Activated B cell treated with CpG ODN at 0.5 μM for 24 hours (primary cell): ENCODE results near the gene EXT2. TPM values are rescaled to one million over a fixed set of nuclear protein-coding genes. Genes with fewer than 3 reads are reported as not detected.

ENCODE experiments used
- ATAC-seq: fragments of 200-7000 bp; cut with Tn5 transposase; one replicate; pipeline ENCODE4 v1.10.0; 2021; ENCODE audit warnings: low read depth, mild to moderate bottlenecking, moderate library complexity
- CTCF ChIA-PET: fragments of 350-600 bp; sonication (Branson Sonifier 250); formaldehyde crosslinking; loops from one replicate; lab custom pipeline; 2021; ENCODE audit warnings: antibody characterized with exemption; lab: Charles Lee
- POLR2A ChIA-PET: fragments of 350-600 bp; sonication (Branson Sonifier 250); formaldehyde crosslinking; loops from one replicate; lab custom pipeline; 2021; ENCODE audit warnings: antibody characterized with exemption; lab: Charles Lee
- DNase-seq: peaks from one replicate; pipeline ENCODE4 v3.0.0; 2022
- H3K27ac Mint-ChIP-seq: one replicate; pipeline ENCODE4 v1.8.0; 2020; ENCODE audit warnings: mixed read lengths
- H3K27me3 Mint-ChIP-seq: one replicate; pipeline ENCODE4 v1.8.0; 2021; ENCODE audit warnings: mixed read lengths
- H3K36me3 Mint-ChIP-seq: one replicate; pipeline ENCODE4 v1.8.0; 2021; ENCODE audit warnings: low read depth, mixed read lengths
- H3K4me1 Mint-ChIP-seq: one replicate; pipeline ENCODE4 v1.8.0; 2021; ENCODE audit warnings: mixed read lengths
- H3K4me3 Mint-ChIP-seq: one replicate; pipeline ENCODE4 v1.8.0; 2020; ENCODE audit warnings: mild to moderate bottlenecking, mixed read lengths
- H3K9me3 Mint-ChIP-seq: one replicate; pipeline ENCODE4 v1.8.0; 2020; ENCODE audit warnings: mixed read lengths
- intact Hi-C: fragments of 100-400 bp; cut with micrococcal nuclease; formaldehyde crosslinking; loops from one replicate; pipeline ENCODE4 v1.15.1; 2024
- total RNA-seq: library from RNA; stranded (reverse); gene quantifications from 2 replicates; pipeline ENCODE4 v1.2.3, GENCODE V29; 2022
- TF ChIP-seq, protein P1 (sequence below): fragments of 200-600 bp; IDR thresholded peaks from one replicate; pipeline ENCODE4 v1.8.0; 2022; ENCODE audit warnings: antibody characterized with exemption, mild to moderate bottlenecking

Gene EXT2
- total RNA-seq, 1 donor from 2014 or later, result 22.1 TPM

DNA sequence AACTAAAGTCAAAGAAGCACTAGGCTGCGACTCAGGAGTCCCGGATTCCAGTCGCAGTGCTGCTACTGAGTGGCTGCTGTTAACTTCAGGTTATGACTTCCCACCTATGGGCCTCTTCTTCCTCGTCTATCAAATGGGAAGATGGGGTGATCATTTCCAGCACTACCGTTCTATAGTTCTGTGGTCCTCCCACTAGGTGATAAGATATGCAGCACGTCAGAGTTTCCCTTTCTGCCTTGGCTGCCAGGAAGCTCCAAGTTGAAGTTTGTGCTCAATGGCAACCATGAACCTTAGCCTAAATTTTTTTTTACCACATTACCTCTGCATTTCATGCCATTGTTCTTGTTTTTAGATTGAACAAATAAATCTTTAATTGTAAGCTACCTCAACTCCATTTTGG is 175.8 kb downstream of the EXT2 start:
- Mint-ChIP-seq H3K4me3 (no peak overlapping the region), H3K27me3 (no peaks in the 10 kb centered on the region), H3K4me1 (no peaks in the 10 kb centered on the region), H3K36me3 (no peaks in the 10 kb centered on the region), H3K27ac (no peak overlapping the region), H3K9me3 (no peaks in the 10 kb centered on the region)
- ATAC-seq (no peak), DNase-seq (no peak)
- ChIA-PET CTCF (no interaction called here), POLR2A (no interaction called here)
- intact Hi-C loops, result no loop called here
- TF ChIP-seq, protein P1, sequence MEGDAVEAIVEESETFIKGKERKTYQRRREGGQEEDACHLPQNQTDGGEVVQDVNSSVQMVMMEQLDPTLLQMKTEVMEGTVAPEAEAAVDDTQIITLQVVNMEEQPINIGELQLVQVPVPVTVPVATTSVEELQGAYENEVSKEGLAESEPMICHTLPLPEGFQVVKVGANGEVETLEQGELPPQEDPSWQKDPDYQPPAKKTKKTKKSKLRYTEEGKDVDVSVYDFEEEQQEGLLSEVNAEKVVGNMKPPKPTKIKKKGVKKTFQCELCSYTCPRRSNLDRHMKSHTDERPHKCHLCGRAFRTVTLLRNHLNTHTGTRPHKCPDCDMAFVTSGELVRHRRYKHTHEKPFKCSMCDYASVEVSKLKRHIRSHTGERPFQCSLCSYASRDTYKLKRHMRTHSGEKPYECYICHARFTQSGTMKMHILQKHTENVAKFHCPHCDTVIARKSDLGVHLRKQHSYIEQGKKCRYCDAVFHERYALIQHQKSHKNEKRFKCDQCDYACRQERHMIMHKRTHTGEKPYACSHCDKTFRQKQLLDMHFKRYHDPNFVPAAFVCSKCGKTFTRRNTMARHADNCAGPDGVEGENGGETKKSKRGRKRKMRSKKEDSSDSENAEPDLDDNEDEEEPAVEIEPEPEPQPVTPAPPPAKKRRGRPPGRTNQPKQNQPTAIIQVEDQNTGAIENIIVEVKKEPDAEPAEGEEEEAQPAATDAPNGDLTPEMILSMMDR, result no peak

GRCh38 chr11:44274404-44274803 is 178.9 kb downstream of the EXT2 start:
- no peaks in the 10 kb centered on the region for H3K9me3 Mint-ChIP-seq
- ChIA-PET POLR2A (no interaction called here), CTCF (no interaction called here)
- H3K4me3 Mint-ChIP-seq, result no peak overlapping the region
- no peaks in the 10 kb centered on the region for H3K4me1 Mint-ChIP-seq
- H3K27ac Mint-ChIP-seq, result no peak overlapping the region
- intact Hi-C loops, result no loop called here
- ATAC-seq, result no peak
- TF ChIP-seq, protein P1, result no peak
- no peaks in the 10 kb centered on the region for H3K36me3 Mint-ChIP-seq
- DNase-seq, result no peak
- H3K27me3 Mint-ChIP-seq, result peaks cover under 1% of the 10 kb centered on the region

DNA sequence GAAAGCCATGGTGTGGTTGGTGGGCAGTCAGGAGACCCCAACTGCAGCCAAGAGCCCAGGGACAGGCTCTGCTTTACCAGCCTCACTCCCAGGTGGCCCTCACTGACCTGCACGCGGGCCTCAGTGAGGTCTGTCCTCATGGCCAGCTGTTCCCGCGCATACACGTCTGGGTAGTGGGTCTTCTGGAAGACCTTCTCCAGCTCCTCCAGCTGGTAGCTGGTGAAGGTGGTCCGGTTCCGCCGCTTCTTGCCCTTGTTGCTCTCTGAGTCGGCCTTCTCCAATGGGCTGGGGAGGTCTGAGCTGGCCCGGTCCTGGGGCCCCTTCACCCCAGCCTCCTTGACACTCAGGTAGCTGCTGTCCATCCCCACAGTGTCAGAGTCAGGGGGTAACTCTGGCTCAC is 179.8 kb downstream of the EXT2 start:
- Mint-ChIP-seq H3K36me3 (no peaks in the 10 kb centered on the region), H3K4me3 (no peak overlapping the region), H3K9me3 (no peaks in the 10 kb centered on the region), H3K4me1 (no peaks in the 10 kb centered on the region), H3K27me3 (peaks cover 6% of the 10 kb centered on the region), H3K27ac (no peak overlapping the region)
- CTCF ChIA-PET, result no interaction called here
- intact Hi-C loops, result no loop called here
- DNase-seq, result no peak
- POLR2A ChIA-PET, result no interaction called here
- TF ChIP-seq, protein P1, result no peak
- no peak for ATAC-seq

DNA sequence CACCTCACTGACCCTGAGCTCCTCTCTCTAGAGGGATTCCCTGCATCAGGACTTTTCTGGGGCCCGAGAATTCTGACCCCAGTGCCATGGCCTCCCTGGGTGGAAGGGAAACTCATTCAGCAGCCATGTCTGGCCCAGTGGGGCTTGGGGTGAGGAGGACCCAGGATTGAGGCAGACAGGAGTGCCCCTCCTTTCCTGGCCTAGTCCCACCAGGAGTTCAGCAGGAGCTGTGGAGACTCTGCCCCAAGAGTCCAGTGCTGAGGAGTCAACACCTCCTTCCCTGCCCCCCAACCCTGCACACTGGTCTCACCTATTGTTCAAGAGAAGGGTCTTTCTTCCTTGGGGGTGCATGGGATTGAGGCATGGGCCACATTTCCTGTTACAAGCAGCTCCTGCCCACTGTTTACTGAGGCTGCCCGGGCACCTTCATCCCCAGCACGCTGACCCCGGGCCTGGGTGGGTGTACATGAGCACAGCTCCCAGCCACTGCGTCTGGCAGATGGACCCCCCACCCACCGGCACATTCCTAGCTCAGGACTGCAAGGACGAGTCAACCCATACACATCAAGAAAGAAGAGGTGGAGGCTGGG is 180.6 kb downstream of the EXT2 start:
- Mint-ChIP-seq H3K9me3 (no peaks in the 10 kb centered on the region), H3K27me3 (peaks cover 7% of the 10 kb centered on the region), H3K36me3 (no peaks in the 10 kb centered on the region), H3K27ac (no peak overlapping the region), H3K4me1 (no peaks in the 10 kb centered on the region), H3K4me3 (no peak overlapping the region)
- DNase-seq (no peak), ATAC-seq (no peak)
- CTCF ChIA-PET, result no interaction called here
- POLR2A ChIA-PET, result no interaction called here
- intact Hi-C loops, result no loop called here
- TF ChIP-seq, protein P1, result no peak

DNA sequence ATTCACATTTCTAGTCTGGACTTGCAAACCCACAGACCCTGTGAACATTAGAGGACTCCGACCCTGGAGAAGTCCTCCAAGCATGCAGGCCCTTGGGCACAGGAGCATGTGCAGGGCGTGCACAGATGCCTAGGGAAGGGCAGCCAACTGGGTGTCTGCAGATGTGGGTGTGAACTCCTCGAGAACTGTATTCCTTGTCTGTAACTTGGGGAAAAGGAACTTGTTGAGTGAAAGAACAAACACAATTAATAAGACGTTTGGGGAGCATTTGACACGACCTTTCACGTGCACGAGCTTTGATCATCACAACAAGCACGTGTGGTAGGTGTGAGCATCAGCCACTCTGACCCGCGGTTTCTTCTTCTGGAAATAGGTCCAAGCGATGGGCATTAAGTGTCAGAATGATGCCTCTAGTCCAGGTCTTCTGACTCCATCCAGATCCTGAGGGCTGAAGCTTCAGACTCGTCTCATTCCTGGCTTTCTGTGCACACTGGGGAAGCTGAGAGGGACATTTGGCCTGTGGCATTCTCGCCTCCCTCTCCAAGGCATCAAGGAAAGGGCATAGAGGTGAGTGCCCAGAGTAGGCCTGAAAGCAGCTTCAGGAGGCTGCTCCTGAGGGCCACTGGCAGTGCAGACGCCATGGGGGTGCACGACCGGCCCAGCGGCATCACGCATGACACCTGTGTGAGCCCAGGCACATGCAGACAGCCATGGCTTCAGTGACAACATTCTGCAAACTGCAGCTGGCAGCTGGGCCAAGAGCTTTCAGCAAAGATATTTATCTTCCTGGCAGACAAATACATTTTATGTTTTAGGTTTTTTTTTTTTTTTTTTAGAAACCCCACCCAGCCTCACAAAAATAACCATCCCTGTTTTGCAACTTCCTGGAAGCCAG is 182.0 kb downstream of the EXT2 start:
- CTCF ChIA-PET, result interaction anchor here (1.6 kb wide), 1 partner anchor 9 kb away, joined by 6 read pairs; no protein-coding TSS in a partner anchor
- POLR2A ChIA-PET, result no interaction called here
- Mint-ChIP-seq H3K9me3 (no peaks in the 10 kb centered on the region), H3K36me3 (no peaks in the 10 kb centered on the region), H3K27ac (no peak overlapping the region), H3K27me3 (peaks cover 9% of the 10 kb centered on the region), H3K4me1 (no peaks in the 10 kb centered on the region), H3K4me3 (no peak overlapping the region)
- no peak for ATAC-seq
- TF ChIP-seq, protein P1, result no peak
- intact Hi-C loops, result no loop called here
- no peak for DNase-seq
